ENCODE data around the gene NFIA.

DNA sequence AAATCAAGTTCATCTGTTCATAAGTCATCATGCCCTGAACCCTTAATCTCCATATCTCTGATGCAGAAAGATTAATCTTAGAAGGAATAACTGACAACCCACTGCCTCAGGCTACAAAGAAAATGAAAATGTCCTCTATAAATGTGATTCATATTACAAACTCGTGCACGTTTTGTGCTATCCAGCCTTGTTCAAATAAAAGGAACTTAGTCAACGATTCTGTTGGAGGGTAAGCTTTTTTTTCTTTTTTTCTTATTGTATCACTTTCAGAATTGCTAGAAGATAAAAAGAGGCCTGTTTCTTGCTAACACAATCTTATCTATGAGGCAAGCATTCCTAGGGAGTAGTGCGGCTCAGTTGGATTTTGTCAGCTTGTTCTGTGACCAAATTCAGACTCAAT lies 414.1 kb downstream of the NFIA start:
- TF ChIP-seq, protein P1, sequence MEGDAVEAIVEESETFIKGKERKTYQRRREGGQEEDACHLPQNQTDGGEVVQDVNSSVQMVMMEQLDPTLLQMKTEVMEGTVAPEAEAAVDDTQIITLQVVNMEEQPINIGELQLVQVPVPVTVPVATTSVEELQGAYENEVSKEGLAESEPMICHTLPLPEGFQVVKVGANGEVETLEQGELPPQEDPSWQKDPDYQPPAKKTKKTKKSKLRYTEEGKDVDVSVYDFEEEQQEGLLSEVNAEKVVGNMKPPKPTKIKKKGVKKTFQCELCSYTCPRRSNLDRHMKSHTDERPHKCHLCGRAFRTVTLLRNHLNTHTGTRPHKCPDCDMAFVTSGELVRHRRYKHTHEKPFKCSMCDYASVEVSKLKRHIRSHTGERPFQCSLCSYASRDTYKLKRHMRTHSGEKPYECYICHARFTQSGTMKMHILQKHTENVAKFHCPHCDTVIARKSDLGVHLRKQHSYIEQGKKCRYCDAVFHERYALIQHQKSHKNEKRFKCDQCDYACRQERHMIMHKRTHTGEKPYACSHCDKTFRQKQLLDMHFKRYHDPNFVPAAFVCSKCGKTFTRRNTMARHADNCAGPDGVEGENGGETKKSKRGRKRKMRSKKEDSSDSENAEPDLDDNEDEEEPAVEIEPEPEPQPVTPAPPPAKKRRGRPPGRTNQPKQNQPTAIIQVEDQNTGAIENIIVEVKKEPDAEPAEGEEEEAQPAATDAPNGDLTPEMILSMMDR (IDR thresholded peaks at IDR 0.05): no peak
- TF ChIP-seq POLR2A (IDR thresholded peaks at IDR 0.05) (no peak), POLR2AphosphoS5 (IDR thresholded peaks at IDR 0.05) (no peak)
